Activated CD8-positive, alpha-beta memory T cell treated with anti-CD3 and anti-CD28 coated beads, Interleukin-2, amount 50 U/mL, for 4 hours (primary cell): Measurements from ENCODE around the gene DDX56.
"Not testable (repeated sequence)": the region's sequence is repeated elsewhere in the genome, so short reads cannot be mapped to it uniquely, and the experiment has no call there.

ENCODE experiments used
- DNase-seq: peaks from one replicate; pipeline ENCODE4 v3.0.0-alpha.2; 2020

Gene DDX56

GRCh38 chr7:44561962-44562621, 11.6 kb downstream of the DDX56 start:
- no peak for DNase-seq

GRCh38 chr7:44561481-44561880, 12.2 kb downstream of the DDX56 start:
- no peak for DNase-seq

GRCh38 chr7:44559485-44559884, 14.2 kb downstream of the DDX56 start:
- DNase-seq, result no peak

- no peak for DNase-seq
These were observed 16.2 kb downstream of the DDX56 start for GRCh38 chr7:44557485-44557884.

GRCh38 chr7:44555350-44555749, 18.4 kb downstream of the DDX56 start:
- no peak for DNase-seq

- DNase-seq, result not testable (repeated sequence)
These were observed 21.2 kb downstream of the DDX56 start for GRCh38 chr7:44552473-44553005.

GRCh38 chr7:44549457-44549856, 24.3 kb downstream of the DDX56 start:
- no peak for DNase-seq

- no peak for DNase-seq
These were observed 24.8 kb downstream of the DDX56 start for GRCh38 chr7:44548893-44549292.

GRCh38 chr7:44547536-44548231, 26.0 kb downstream of the DDX56 start:
- no peak for DNase-seq

- no peak for DNase-seq
These were observed 31.7 kb downstream of the DDX56 start for GRCh38 chr7:44541876-44542610.

- no peak for DNase-seq
These were observed 32.5 kb downstream of the DDX56 start, which contains the start of gene NPC1L1 for GRCh38 chr7:44541028-44541869. TSS of gene NPC1L1 (minus strand) at chr7:44541330. CDS start at chr7:44541259, 71 bp downstream.

- DNase-seq, result no peak
These were observed 33.1 kb downstream of the DDX56 start for GRCh38 chr7:44540592-44541027.

- no peak for DNase-seq
These were observed 33.8 kb downstream of the DDX56 start for GRCh38 chr7:44539669-44540506.

- no peak for DNase-seq
These were observed 34.7 kb downstream of the DDX56 start for GRCh38 chr7:44538798-44539668.

GRCh38 chr7:44538093-44538797, 35.5 kb downstream of the DDX56 start:
- DNase-seq, result no peak

GRCh38 chr7:44537442-44537841, 36.3 kb downstream of the DDX56 start:
- DNase-seq, result no peak

- no peak for DNase-seq
These were observed 37.6 kb downstream of the DDX56 start for GRCh38 chr7:44536090-44536489.

- DNase-seq, result no peak
These were observed 38.2 kb downstream of the DDX56 start for GRCh38 chr7:44535348-44536064.

GRCh38 chr7:44534501-44534900, 39.2 kb downstream of the DDX56 start:
- peak; percentile 35 for DNase-seq
